ENCODE results near the gene TMEM11. TPM values are rescaled to one million over a fixed set of nuclear protein-coding genes. Genes with fewer than 3 reads are reported as not detected.

The TMEM11 gene
- total RNA-seq, 1 donor, result 21.6 TPM

DNA sequence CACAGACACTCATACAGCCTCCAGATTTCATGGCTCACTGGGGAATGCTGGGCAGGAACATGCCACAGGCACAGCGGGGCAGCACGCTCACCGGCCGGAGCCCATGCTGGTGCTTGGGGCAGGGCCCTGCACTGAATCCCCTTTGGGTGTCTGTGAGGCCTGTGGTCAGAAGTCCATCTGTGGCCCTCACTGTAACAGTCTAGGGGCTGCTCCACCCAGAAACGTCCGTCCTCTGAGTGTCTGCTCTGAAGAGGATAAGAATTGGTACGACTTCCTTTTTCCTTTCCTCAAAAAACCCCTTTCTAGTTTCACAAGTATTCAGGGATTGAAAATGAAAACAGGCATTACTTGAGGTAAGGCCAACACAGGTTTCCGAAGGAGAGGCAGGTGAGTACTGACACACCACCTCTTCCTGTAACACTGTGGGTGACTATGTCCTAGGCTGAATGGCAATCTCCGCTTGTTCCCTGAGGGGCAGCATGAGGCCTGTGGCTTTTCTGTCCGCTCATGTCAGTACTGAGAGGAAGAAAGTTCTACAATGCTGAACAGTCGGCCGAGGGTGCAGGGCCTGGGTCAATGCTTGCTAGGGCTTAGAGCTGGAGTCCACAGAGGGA, 42.5 kb downstream of the TMEM11 start:
- no peak for TF ChIP-seq CTCF (IDR thresholded peaks at IDR 0.05; ENCODE audit: insufficient read depth, low read depth, low read length)
- no peak for DNase-seq (ENCODE audit: low read depth)
- no peak overlapping the region for H3K4me3 ChIP-seq (ENCODE audit: low read depth, low read length)

- no peak for TF ChIP-seq CTCF (IDR thresholded peaks at IDR 0.05; ENCODE audit: insufficient read depth, low read depth, low read length)
- no peak overlapping the region for H3K4me3 ChIP-seq (ENCODE audit: low read depth, low read length)
- DNase-seq (ENCODE audit: low read depth), result no peak
Observed at GRCh38 chr17:21170809-21171208, 43.2 kb downstream of the TMEM11 start.

GRCh38 chr17:21169496-21169895, 44.5 kb downstream of the TMEM11 start:
- no peak for DNase-seq (ENCODE audit: low read depth)
- H3K4me3 ChIP-seq (ENCODE audit: low read depth, low read length), result no peak overlapping the region
- no peak for TF ChIP-seq CTCF (IDR thresholded peaks at IDR 0.05; ENCODE audit: insufficient read depth, low read depth, low read length)

- no peak overlapping the region for H3K4me3 ChIP-seq (ENCODE audit: low read depth, low read length)
- no peak for DNase-seq (ENCODE audit: low read depth)
- no peak for TF ChIP-seq CTCF (IDR thresholded peaks at IDR 0.05; ENCODE audit: insufficient read depth, low read depth, low read length)
Observed at GRCh38 chr17:21168555-21168865, 45.5 kb downstream of the TMEM11 start.

DNA sequence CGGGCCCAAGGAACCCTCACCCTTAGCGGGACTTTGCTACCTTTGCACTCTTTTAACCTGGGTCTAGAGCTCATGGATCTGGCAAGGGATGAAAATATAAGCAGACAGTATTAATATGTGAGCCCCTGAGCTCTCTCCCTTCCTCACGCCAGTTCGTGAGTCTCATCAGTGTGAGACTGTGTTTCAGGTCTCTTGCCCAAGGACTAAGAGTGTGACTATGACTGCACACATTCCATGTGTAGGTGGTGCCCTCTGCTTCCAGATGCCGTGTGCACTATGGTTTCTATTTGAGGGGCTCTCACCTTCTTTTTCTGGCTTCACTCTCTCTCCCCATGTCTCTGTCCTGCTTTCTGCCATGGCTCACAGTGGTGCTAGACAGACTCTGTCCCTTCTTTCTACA, 46.7 kb downstream of the TMEM11 start:
- TF ChIP-seq CTCF (IDR thresholded peaks at IDR 0.05; ENCODE audit: insufficient read depth, low read depth, low read length), result no peak
- no peak overlapping the region for H3K4me3 ChIP-seq (ENCODE audit: low read depth, low read length)
- DNase-seq (ENCODE audit: low read depth), result peak; percentile 15

DNA sequence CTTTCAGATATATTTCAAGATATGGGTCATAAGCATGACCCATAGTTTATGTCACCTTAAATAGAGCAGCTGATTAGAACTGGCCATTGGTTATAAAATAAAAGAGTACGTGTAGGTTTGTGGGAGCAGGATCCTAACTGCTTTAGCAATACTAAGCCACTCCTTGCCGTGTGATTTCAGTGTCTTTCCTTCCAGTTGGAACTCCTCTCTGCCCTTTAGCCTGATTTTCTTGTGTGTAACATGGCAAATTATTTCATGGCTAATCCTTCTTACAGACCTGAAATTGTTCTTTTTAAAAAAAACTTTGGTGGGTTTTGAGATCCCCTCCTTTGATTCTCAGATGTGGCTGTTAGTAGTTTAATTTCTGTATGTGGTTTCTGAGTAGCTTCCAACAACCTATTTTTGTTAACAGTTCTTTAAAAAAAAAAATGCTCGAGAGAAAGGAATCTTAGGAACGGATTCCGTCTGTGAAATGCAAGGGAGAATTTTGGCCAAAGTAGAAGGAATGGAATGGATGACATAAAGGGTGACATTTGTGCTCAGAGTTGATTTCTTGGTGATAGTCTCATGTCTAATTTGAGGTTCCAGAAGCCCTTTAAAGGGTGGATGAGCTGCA, 47.3 kb downstream of the TMEM11 start:
- H3K4me3 ChIP-seq (ENCODE audit: low read depth, low read length), result no peak overlapping the region
- peak; percentile 59 for DNase-seq (ENCODE audit: low read depth)
- TF ChIP-seq CTCF (IDR thresholded peaks at IDR 0.05; ENCODE audit: insufficient read depth, low read depth, low read length), result no peak

Data from fibroblast of villous mesenchyme (primary cell).